Tibial artery (tissue), 4 donors: ENCODE results near the gene ZNF462.
"Not testable (repeated sequence)": the region's sequence is repeated elsewhere in the genome, so short reads cannot be mapped to it uniquely, and the experiment has no call there.

ENCODE experiments used
- DNase-seq, 2 donors: peaks; one replicate each; pipeline ENCODE4 v3.0.0-alpha.2; 2019
- H3K27ac ChIP-seq, 2 donors: fragments of 200-600 bp; sonication (generic) in 1 of 2; 1 replicate in 1 of 2; 2 replicates in 1 of 2; pipeline ENCODE4 v1.5.1; 2018 to 2019; ENCODE audit warnings: mild to moderate bottlenecking in 1 of 2
- H3K27me3 ChIP-seq, 2 donors: fragments of 200-600 bp; sonication (generic) in 1 of 2; one replicate each; pipeline versions ENCODE4 v1.5.1 to v1.6.0; 2016 to 2019
- H3K36me3 ChIP-seq, 3 donors: fragments of 200-600 bp; sonication (generic) in 2 of 3; one replicate each; pipeline ENCODE4 v1.5.1; 2016 to 2019; ENCODE audit warnings: mild to moderate bottlenecking in 2 of 3
- H3K4me1 ChIP-seq, 4 donors: fragments of 200-600 bp; sonication (generic) in 2 of 4; 1 replicate in 3 of 4; 2 replicates in 1 of 4; pipeline ENCODE4 v1.5.1; 2016 to 2019
- H3K4me3 ChIP-seq, 2 donors: fragments of 200-600 bp; sonication (generic) in 1 of 2; 1 replicate in 1 of 2; 2 replicates in 1 of 2; pipeline ENCODE4 v1.5.1; 2018 to 2019; ENCODE audit warnings: mild to moderate bottlenecking in 2 of 2
- H3K9me3 ChIP-seq, 3 donors: fragments of 200-600 bp; sonication (generic) in 1 of 3; one replicate each; pipeline ENCODE4 v1.5.1; 2016 to 2019
- CTCF ChIP-seq, 2 experiments: fragments of 200-600 bp in 1 of 2; fragments of 450-650 bp in 1 of 2; IDR thresholded peaks; one replicate each; pipeline ENCODE4 v1.5.1; 2017 to 2019; ENCODE audit warnings: antibody characterized with exemption in 2 of 2, mild to moderate bottlenecking in 1 of 2, moderate library complexity in 1 of 2
- intact Hi-C: fragments of 100-400 bp; cut with DNase I; formaldehyde crosslinking; loops from one replicate; pipeline ENCODE4 v1.15.0; 2023; ENCODE audit warnings: low total_unique reads

The ZNF462 gene

GRCh38 chr9:106976772-106977171 is 113.8 kb downstream of the ZNF462 start:
- Histone ChIP-seq H3K27me3 (no peaks in the 10 kb centered on the region), H3K4me3 (no peak overlapping the region), H3K4me1 (no peaks in the 10 kb centered on the region), H3K27ac (no peak overlapping the region), H3K36me3 (peaks cover 19 to 71% (median 45%) of the 10 kb centered on the region in 3 donors), H3K9me3 (no peaks in the 10 kb centered on the region)
- DNase-seq, result no peak
- intact Hi-C loops, result no loop called here
- TF ChIP-seq CTCF (IDR thresholded peaks at IDR 0.05), result no peak

GRCh38 chr9:106980551-106981101 is 117.7 kb downstream of the ZNF462 start:
- H3K27ac ChIP-seq, result no peak overlapping the region
- no peak for DNase-seq
- no peak overlapping the region for H3K4me3 ChIP-seq
- peaks cover 16 to 56% (median 16%) of the 10 kb centered on the region in 3 donors for H3K36me3 ChIP-seq
- intact Hi-C loops, result no loop called here
- H3K27me3 ChIP-seq, result no peaks in the 10 kb centered on the region
- no peaks in the 10 kb centered on the region for H3K4me1 ChIP-seq
- H3K9me3 ChIP-seq, result no peaks in the 10 kb centered on the region
- TF ChIP-seq CTCF (IDR thresholded peaks at IDR 0.05), result no peak

GRCh38 chr9:106981396-106982287 is 118.7 kb downstream of the ZNF462 start:
- H3K4me3 ChIP-seq, result no peak overlapping the region
- intact Hi-C loops, result no loop called here
- H3K4me1 ChIP-seq, result no peaks in the 10 kb centered on the region
- H3K27ac ChIP-seq, result no peak overlapping the region
- H3K36me3 ChIP-seq, result peaks cover 8 to 53% (median 16%) of the 10 kb centered on the region in 3 donors
- no peaks in the 10 kb centered on the region for H3K27me3 ChIP-seq
- no peak for TF ChIP-seq CTCF (IDR thresholded peaks at IDR 0.05)
- no peak for DNase-seq
- H3K9me3 ChIP-seq, result no peaks in the 10 kb centered on the region

- Histone ChIP-seq H3K4me1 (no peaks in the 10 kb centered on the region), H3K9me3 (no peaks in the 10 kb centered on the region), H3K36me3 (peaks cover 0 to 48% (median 16%) of the 10 kb centered on the region in 3 donors), H3K27me3 (no peaks in the 10 kb centered on the region), H3K4me3 (no peak overlapping the region), H3K27ac (no peak overlapping the region)
- no peak for DNase-seq
- no peak for TF ChIP-seq CTCF (IDR thresholded peaks at IDR 0.05)
- intact Hi-C loops, result no loop called here
These were observed 119.7 kb downstream of the ZNF462 start for GRCh38 chr9:106982636-106983035.

- Histone ChIP-seq H3K4me3 (no peak overlapping the region), H3K4me1 (no peaks in the 10 kb centered on the region), H3K27me3 (no peaks in the 10 kb centered on the region), H3K9me3 (no peaks in the 10 kb centered on the region), H3K36me3 (peaks cover 0 to 47% (median 21%) of the 10 kb centered on the region in 3 donors), H3K27ac (no peak overlapping the region)
- no peak for TF ChIP-seq CTCF (IDR thresholded peaks at IDR 0.05)
- intact Hi-C loops, result no loop called here
- no peak for DNase-seq
These were observed 120.4 kb downstream of the ZNF462 start for GRCh38 chr9:106983346-106983745.

- intact Hi-C loops, H3K27me3 ChIP-seq, H3K27ac ChIP-seq, H3K4me3 ChIP-seq, H3K9me3 ChIP-seq, H3K4me1 ChIP-seq, DNase-seq: not testable (repeated sequence)
- H3K36me3 ChIP-seq, result peaks cover 0 to 39% (median 11%) of the 10 kb centered on the region in 3 donors
These were observed 126.9 kb downstream of the ZNF462 start for GRCh38 chr9:106989904-106990303.
